KG1 (cell line): ENCODE measurements around the gene PEX1.
"Not testable (repeated sequence)": the region's sequence is repeated elsewhere in the genome, so short reads cannot be mapped to it uniquely, and the experiment has no call there.

Experiments used
- DNase-seq: peaks from one replicate; lab custom pipeline; 2025; lab: John Stamatoyannopoulos, UW

The PEX1 gene

DNA sequence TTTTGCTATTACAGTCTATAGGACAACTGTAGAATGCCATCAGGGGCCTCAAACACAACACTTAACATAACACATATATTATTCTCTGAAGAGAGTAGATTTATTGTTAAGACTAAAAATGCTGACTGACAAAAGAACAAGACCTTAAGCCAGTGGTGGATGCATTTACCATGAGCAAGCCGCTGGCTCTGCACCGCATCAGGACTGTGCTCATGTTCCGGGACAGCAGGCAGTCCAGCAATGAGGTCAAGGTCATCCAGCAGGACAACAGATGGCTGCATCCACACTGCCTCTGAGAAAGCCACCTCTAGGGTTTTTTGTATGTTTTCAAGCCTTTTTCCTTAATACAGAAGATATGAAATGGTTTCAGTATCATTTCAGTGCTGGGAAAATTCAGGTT lies 23.8 kb downstream of the PEX1 start:
- DNase-seq = no peak

GRCh38 chr7:92503767-92504166 lies 24.6 kb downstream of the PEX1 start:
- no peak for DNase-seq

- no peak for DNase-seq
Measured at GRCh38 chr7:92498557-92498956, 29.8 kb downstream of the PEX1 start.

GRCh38 chr7:92496876-92497275 lies 31.4 kb downstream of the PEX1 start:
- no peak for DNase-seq

DNA sequence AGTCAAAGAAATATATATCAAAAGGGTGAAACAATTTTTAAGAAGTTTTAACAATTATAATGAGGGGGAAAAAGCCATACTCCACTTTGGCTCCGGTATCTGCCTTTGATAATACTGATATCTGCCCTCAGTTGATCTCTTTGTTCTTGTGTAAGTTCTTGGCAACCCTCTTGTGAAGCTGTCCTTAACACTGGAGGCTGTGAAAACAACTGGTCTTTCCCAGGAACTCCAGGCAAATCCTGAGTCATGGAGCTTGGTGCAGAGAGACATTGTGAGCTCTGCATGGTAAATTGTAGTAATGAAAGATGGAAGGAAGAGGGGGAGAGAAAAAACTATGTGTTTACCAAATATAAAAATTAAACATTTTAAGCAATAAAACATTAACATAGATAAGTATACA lies 38.7 kb downstream of the PEX1 start:
- DNase-seq = no peak

- DNase-seq = no peak
Measured at GRCh38 chr7:92487804-92488203, 40.5 kb downstream of the PEX1 start.

DNA sequence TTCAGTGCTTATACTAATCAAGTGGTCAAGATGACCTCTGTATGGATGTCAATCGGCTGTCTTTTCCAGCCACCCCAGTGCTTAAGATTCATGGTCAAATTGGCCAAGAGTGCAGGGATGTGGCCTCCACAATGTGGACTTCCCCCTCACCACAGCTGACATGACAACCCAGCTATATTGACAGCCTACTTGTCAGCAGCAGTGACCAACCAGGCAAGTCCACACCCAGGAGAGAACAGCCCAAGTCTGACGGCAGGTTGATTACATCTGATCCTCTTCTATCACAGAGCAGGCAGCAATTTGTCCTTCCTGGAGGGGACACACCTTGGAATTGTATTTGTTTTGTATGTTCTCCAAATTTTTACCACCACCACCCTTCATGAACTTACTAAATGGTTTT lies 42.3 kb downstream of the PEX1 start:
- no peak for DNase-seq

- no peak for DNase-seq
Measured at GRCh38 chr7:92485267-92485892, 42.9 kb downstream of the PEX1 start.

- not testable (repeated sequence) for DNase-seq
Measured at GRCh38 chr7:92484226-92484625, 44.1 kb downstream of the PEX1 start.

- DNase-seq = not testable (repeated sequence)
Measured at GRCh38 chr7:92483624-92484023, 44.7 kb downstream of the PEX1 start.

DNA sequence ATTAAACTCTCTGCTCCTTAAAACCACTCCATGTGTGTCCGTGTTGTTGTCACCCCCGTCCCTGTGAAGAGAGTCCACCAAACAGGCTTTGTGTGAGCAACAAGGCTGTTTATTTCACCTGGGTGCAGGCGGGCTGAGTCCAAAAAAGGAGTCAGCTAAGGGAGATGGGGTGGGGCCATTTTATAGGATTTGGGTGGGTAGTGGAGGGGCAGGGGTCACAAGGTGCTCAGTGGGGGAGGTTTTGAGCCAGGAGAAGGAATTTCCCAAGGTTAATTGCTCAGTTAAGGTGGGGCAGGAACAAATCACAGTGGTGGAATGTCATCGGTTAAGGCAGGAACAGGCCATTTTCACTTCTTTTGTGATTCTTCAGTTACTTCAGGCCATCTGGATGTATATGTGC lies 49.2 kb downstream of the PEX1 start:
- DNase-seq = not testable (repeated sequence)

DNA sequence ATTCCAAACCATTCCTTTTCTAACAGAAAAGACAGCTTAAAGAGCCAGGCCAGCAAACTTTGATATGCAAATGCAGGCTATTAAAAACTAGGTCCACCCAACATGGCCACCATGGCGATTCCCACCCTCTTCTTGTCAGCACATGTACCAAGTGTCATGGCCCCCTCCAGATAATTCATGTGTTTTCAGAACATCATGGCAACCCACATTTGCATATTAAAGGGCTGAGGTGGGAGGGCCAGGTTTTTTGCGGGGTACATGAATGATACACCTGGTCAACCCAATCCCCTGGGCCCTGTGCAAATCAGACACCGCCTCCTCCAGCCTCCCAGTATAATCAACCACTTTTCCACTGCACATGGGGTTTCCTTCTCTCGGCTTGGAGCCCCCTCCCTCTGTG lies 49.6 kb downstream of the PEX1 start:
- DNase-seq = no peak

- no peak for DNase-seq
Measured at GRCh38 chr7:92478095-92478494, 50.2 kb downstream of the PEX1 start.

DNA sequence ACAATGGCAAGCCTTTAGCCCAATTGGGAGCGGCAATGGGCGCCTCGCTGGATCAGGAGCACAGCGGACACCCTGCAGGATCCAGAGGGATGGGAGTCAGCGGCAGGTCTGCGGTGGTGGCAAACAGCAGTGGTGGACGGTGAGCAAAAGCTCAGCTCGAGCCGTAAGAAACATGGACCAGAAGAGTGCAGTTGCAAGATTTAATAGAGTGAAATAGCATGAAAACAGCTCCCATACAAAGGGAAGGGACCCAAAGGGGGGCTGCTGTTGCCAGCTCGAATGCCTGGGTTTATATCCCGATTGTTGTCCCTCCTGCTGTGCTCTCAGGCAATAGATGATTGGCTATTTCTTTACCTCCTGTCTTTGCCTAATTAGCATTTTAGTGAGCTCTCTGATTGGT lies 50.6 kb downstream of the PEX1 start, which contains the start of gene ERVW-1:
Gene ERVW-1 (minus strand): TSS at position 266 of the 400 bp plus-strand sequence. CDS start 7,565 bp downstream, outside the sequence.
- not testable (repeated sequence) for DNase-seq

DNA sequence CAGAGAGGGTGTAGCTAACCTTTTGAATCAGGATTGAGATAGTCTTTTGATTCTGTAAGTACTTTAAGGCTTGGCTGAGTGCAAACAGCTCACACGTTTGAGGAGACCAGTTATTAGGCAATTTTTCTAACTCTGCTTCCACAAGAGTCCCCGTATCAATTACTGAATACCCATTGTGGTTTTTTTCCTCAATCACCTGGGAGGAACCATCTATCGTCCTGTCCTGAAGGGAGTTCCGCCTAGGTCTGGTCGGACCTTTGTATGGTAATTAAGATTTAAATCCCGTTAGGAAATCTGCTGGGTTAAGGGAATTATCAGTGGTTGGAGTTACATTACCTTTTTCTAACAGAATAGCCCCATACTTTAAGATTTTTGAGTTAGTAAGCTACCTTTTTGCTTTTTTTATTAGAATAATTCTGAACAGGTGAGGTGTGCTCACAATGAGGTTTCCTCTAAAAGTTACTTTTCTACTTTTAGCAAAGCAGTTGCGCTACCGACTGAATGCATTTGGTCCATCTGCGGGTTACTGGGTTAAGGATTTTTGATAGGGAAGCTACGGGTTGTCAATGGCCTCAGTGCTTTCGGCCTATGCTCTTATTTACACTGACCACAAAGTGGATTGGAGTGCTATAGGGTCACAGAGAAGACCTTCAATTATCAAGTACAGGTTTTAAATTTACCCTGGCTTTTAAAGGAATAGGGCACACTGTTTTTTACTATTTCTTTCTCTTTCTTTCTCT lies 52.3 kb downstream of the PEX1 start:
- not testable (repeated sequence) for DNase-seq

- DNase-seq = not testable (repeated sequence)
Measured at GRCh38 chr7:92475261-92475770, 53.0 kb downstream of the PEX1 start.

DNA sequence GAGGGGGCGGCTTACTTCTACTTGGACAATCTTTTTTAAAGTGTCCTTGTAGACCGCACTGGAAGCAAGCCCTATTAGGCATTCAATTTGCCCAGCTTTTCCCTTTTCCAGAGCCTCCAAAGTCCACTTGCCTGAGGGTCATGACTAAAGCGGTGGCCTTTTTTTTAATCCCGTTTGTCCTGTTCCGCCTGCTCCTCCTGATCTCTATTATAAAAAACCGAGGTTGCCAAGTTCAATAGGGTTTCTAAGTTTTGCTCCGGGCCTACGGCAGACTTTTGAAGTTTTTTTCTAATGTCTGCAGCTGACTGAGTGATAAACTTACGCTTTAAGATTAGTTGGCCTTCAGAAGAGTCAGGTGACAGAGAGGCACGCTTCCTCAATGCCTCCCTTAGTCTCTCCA lies 54.3 kb downstream of the PEX1 start:
- not testable (repeated sequence) for DNase-seq

- not testable (repeated sequence) for DNase-seq
Measured at GRCh38 chr7:92468589-92468988, 59.7 kb downstream of the PEX1 start.

DNA sequence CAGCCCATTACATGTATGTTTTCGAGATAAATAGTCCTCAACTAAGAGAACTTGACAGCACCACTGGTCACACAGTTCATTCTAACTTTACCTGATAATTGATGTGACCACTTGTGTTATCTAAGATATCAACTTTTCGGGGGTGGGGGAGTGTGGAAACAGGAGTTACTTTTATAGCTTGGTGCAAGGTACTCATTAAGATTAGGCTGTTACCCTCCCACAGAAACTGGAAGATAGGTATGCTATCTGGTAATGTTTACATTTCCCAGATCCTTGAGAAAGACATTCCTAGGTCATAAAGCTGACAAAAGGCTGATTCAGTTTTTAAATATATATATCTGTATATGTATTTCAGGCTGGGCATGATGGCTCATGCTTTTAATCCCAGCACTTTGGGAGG lies 61.6 kb downstream of the PEX1 start:
- no peak for DNase-seq

GRCh38 chr7:92464515-92464914 lies 63.8 kb downstream of the PEX1 start:
- DNase-seq = no peak

- DNase-seq = no peak
Measured at GRCh38 chr7:92462560-92462959, 65.8 kb downstream of the PEX1 start.

GRCh38 chr7:92461027-92462003 lies 67.0 kb downstream of the PEX1 start:
- no peak for DNase-seq
